ENCODE results near the gene MBIP.

DNA sequence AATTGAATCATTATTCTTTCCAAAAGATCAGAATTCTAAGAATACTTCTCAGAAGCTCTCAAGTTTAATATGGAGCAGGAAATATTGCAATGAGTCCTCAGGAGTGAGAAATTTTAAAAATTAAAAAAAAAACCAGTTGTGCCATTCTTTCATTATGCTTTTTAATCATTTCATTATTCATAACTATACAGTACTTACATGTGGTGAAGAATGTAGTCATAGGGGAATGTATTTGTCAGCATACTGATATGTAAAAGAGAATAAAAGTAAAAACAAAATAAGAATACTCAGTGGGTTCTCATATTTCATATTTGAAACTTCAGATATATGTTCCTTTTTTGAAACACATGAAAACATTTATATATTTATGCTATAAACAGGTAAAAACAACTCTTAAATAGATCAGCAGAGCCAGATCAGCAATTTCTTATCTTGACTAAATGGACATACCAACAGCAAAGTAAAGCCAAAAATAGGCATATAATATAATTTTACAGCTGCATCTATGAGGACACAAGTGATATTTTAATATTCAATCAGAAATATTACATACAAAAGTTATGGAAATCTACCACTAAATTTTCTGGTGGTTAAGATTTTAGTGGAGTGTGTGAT, 19.9 kb upstream of the MBIP start:
- TF ChIP-seq CTCF (IDR thresholded peaks at IDR 0.05; ENCODE audit: insufficient read depth, low read length, poor library complexity, severe bottlenecking) (no peak), EZH2phosphoT487 (conservative IDR thresholded peaks at IDR 0.05; ENCODE audit: low read length) (no peak)

Data from SU-DHL-6 (cell line).